ENCODE data around the gene GALNT9. TPM values are rescaled to one million over a fixed set of nuclear protein-coding genes. Genes with fewer than 3 reads are reported as not detected.

Gene GALNT9
- total RNA-seq, 1 donor from 2014 or later = 1.6 TPM

DNA sequence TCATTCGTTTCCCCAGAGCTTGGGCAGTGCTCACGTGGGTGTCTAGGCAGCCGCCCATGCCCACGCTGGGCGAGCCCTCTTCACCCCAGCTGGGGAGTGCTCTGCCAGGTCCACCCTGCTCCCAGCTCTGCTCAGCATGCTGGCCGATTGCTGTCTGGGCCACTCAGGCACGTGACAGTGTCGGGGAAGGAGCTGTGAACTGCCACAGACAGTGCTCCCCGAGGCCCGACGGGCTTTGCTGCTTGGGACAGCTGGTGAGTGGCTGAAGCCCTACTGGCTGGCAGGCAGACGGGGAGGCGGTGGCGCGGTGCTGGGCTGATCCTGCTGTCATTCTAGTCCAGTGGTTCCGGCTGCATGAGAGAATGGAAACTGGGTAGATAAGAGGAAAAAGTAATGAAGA, 169.4 kb downstream of the GALNT9 start:
- Mint-ChIP-seq H3K4me1 (ENCODE audit: unreplicated experiment) (no peaks in the 10 kb centered on the region), H3K36me3 (no peaks in the 10 kb centered on the region), H3K9me3 (no peaks in the 10 kb centered on the region), H3K27me3 (peaks cover 16% of the 10 kb centered on the region), H3K27ac (no peak overlapping the region), H3K4me3 (no peak overlapping the region)
- DNase-seq (ENCODE audit: extremely low spot score, unreplicated experiment) = no peak
- TF ChIP-seq CTCF (conservative IDR thresholded peaks at IDR 0.05) = no peak

DNA sequence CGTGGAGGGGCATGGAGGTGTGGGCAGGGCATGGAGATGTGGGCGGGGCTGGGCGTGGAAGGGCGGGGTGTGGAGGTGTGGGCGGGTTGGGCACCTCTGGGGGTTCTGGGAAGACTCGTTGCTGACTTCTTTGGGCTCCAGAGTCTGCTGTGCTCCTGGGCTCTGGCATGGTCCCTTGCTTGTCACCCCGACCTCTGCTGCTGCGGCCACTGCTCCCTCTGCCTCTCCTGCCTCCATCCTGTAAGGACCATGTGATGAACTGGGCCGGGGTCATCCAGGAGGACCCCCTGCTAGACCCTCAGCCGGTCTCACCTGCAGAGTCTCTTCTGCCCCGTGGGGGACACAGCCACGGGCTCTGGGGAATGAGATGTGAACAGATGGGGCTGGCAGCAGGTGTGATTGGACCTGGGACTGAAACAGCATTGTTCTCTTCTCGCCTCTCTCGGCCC, 169.8 kb downstream of the GALNT9 start:
- H3K9me3 Mint-ChIP-seq = no peaks in the 10 kb centered on the region
- peaks cover 15% of the 10 kb centered on the region for H3K27me3 Mint-ChIP-seq

DNA sequence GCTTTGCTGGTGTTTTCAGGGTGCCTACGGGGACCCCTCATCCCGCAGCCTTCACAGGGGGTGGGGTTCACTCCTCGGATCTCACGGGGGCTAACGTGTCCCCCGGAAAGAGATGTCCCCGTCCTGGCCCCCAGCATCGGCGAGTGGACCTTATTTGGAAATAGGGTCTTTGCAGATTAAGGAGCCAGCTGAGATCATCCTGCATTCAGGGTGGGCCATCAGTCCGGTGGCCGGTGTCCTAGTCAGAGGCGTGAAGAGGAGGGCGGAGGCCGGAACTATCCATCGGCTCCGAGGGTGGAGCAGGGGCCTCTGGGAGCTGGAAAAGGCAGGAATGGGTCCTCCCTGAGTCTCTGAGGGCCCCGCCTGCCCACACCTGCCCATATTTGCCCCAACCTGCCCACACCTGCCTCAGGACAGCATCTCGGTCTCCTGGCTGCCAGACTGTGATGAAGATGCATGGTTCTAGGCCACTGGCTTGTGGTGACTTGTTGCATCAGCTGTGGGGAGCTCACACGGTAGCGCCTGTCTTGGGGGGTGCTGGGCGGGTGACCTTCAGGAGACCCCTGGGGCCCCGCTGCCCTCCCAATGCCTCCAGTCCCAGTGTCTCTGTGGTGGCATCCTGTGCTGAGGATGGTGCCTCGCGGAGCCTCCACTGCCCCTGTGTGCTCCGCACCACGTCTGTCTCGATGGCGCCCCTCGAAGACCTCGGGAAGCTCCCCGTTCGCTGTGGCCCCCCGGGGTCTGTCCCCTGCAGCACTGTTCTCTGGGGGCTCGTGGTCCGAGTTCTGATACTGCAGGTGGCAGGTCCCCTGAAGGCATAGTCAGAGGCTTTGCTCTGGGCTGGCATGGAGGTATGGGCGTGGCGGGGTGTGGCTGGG, 170.5 kb downstream of the GALNT9 start:
- peaks cover 9% of the 10 kb centered on the region for H3K27me3 Mint-ChIP-seq
- no peak for DNase-seq (ENCODE audit: extremely low spot score, unreplicated experiment)
- H3K27ac Mint-ChIP-seq = no peak overlapping the region
- H3K4me1 Mint-ChIP-seq (ENCODE audit: unreplicated experiment) = no peaks in the 10 kb centered on the region
- no peaks in the 10 kb centered on the region for H3K9me3 Mint-ChIP-seq
- TF ChIP-seq CTCF (conservative IDR thresholded peaks at IDR 0.05) = no peak
- H3K4me3 Mint-ChIP-seq = no peak overlapping the region
- no peaks in the 10 kb centered on the region for H3K36me3 Mint-ChIP-seq

More for the DNA sequence above, 169.8 kb downstream of the GALNT9 start:
- no peak for DNase-seq (ENCODE audit: extremely low spot score, unreplicated experiment)
- Mint-ChIP-seq H3K4me3 (no peak overlapping the region), H3K27ac (no peak overlapping the region), H3K36me3 (no peaks in the 10 kb centered on the region), H3K4me1 (ENCODE audit: unreplicated experiment) (no peaks in the 10 kb centered on the region)
- no peak for TF ChIP-seq CTCF (conservative IDR thresholded peaks at IDR 0.05)

GRCh38 chr12:132157733-132158409, 171.5 kb downstream of the GALNT9 start:
- no peaks in the 10 kb centered on the region for H3K9me3 Mint-ChIP-seq
- TF ChIP-seq CTCF (conservative IDR thresholded peaks at IDR 0.05) = no peak
- peaks cover 8% of the 10 kb centered on the region for H3K27me3 Mint-ChIP-seq
- no peak for DNase-seq (ENCODE audit: extremely low spot score, unreplicated experiment)
- no peak overlapping the region for H3K27ac Mint-ChIP-seq
- H3K4me3 Mint-ChIP-seq = no peak overlapping the region
- H3K36me3 Mint-ChIP-seq = no peaks in the 10 kb centered on the region
- H3K4me1 Mint-ChIP-seq (ENCODE audit: unreplicated experiment) = no peaks in the 10 kb centered on the region

- Mint-ChIP-seq H3K27ac (no peak overlapping the region), H3K4me3 (no peak overlapping the region), H3K27me3 (peaks cover 5% of the 10 kb centered on the region), H3K9me3 (no peaks in the 10 kb centered on the region), H3K4me1 (ENCODE audit: unreplicated experiment) (no peaks in the 10 kb centered on the region), H3K36me3 (no peaks in the 10 kb centered on the region)
- no peak for TF ChIP-seq CTCF (conservative IDR thresholded peaks at IDR 0.05)
- DNase-seq (ENCODE audit: extremely low spot score, unreplicated experiment) = no peak
Observed at GRCh38 chr12:132156573-132157325, 172.6 kb downstream of the GALNT9 start.
